Glutamatergic neuron (in vitro differentiated cells): Measurements from ENCODE around the gene FAM171A1. TPM values are rescaled to one million over a fixed set of nuclear protein-coding genes. Genes with fewer than 3 reads are reported as not detected.

Experiments
- DNase-seq: peaks from one replicate; pipeline ENCODE4 v3.0.0; 2022
- H3K27ac Mint-ChIP-seq: one replicate; pipeline ENCODE4 v1.8.0; 2020; ENCODE audit warnings: mild to moderate bottlenecking, mixed read lengths, inconsistent platforms; ENCODE audit not compliant: unreplicated experiment
- H3K27me3 Mint-ChIP-seq: one replicate; pipeline ENCODE4 v1.8.0; 2020; ENCODE audit warnings: mild to moderate bottlenecking, moderate library complexity, mixed read lengths, inconsistent platforms; ENCODE audit not compliant: unreplicated experiment
- H3K36me3 Mint-ChIP-seq: one replicate; pipeline ENCODE4 v1.8.0; 2020; ENCODE audit warnings: mild to moderate bottlenecking, mixed read lengths, inconsistent platforms; ENCODE audit not compliant: unreplicated experiment
- H3K4me1 Mint-ChIP-seq: one replicate; pipeline ENCODE4 v1.8.0; 2020; ENCODE audit warnings: mild to moderate bottlenecking, low read depth, mixed read lengths, inconsistent platforms; ENCODE audit not compliant: unreplicated experiment
- H3K4me3 Mint-ChIP-seq: one replicate; pipeline ENCODE4 v1.8.0; 2020; ENCODE audit warnings: mild to moderate bottlenecking, mixed read lengths, inconsistent platforms; ENCODE audit not compliant: unreplicated experiment
- H3K9me3 Mint-ChIP-seq: one replicate; pipeline ENCODE4 v1.8.0; 2020; ENCODE audit warnings: mild to moderate bottlenecking, moderate library complexity, mixed read lengths, inconsistent platforms; ENCODE audit not compliant: unreplicated experiment
- CTCF ChIP-seq: fragments of 200-600 bp; sonication (generic); IDR thresholded peaks from one replicate; pipeline ENCODE4 v1.5.0; 2021; ENCODE audit not compliant: partially characterized antibody, unreplicated experiment
- total RNA-seq: library from RNA; stranded (reverse); fragmentation: NEBNext Ultra II Directional; extraction: Animal tissue kit (Norgen Biotek cat#: 25700); gene quantifications from one replicate; pipeline ENCODE4 v1.2.1, GENCODE V29; 2021; ENCODE audit not compliant: unreplicated experiment

Gene FAM171A1
- total RNA-seq, 1 donor from 2014 or later: 186 TPM

DNA sequence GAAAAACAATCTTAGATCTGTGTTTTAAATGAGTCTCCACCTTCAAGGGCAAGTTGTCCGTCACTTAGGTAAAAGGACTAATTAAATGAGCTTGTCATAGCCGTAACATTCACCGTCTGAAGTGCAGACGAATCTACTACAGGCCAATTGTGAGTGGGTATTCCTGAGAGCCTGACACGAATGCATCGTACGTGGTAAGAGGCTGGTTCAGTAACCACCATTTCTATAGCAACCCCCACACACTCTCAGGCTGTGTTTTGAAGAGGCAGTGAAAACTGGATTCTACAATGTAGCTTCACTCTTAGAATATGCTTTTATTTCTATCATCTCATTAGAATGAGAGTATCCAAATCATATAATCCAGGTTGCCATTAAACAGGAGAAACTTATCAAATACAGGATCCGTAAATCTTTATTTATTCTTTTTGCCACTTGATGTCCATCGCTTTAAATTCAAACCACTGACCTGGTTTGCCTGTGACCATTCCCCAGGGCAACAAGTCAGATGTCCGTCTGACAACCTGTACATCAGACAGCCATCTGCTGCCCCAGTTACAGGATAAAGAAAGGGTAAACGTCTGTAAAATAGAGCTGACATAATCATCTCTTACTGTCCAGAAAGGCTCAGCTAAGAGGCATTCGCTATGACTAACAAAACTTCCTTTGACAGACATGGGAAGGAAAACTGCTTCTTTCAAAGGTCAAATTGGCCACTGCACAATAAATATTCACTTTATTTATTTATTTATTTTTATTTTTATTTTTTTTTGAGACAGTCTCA lies 132.3 kb downstream of the FAM171A1 start:
- Mint-ChIP-seq H3K4me1 (peaks cover 46% of the 10 kb centered on the region), H3K4me3 (peak overlapping the region; percentile 58), H3K27me3 (peaks cover 7% of the 10 kb centered on the region), H3K36me3 (no peaks in the 10 kb centered on the region), H3K9me3 (peaks cover 6% of the 10 kb centered on the region), H3K27ac (peak overlapping the region; percentile 95)
- TF ChIP-seq CTCF: no peak
- DNase-seq: peak; percentile 63

GRCh38 chr10:15237351-15237750 lies 133.7 kb downstream of the FAM171A1 start:
- no peak for TF ChIP-seq CTCF
- Mint-ChIP-seq H3K27ac (peak overlapping the region; percentile 95), H3K9me3 (peaks cover 6% of the 10 kb centered on the region), H3K27me3 (peaks cover 7% of the 10 kb centered on the region), H3K4me1 (peaks cover 46% of the 10 kb centered on the region), H3K4me3 (peak overlapping the region; percentile 58), H3K36me3 (no peaks in the 10 kb centered on the region)
- DNase-seq: peak; percentile 49

DNA sequence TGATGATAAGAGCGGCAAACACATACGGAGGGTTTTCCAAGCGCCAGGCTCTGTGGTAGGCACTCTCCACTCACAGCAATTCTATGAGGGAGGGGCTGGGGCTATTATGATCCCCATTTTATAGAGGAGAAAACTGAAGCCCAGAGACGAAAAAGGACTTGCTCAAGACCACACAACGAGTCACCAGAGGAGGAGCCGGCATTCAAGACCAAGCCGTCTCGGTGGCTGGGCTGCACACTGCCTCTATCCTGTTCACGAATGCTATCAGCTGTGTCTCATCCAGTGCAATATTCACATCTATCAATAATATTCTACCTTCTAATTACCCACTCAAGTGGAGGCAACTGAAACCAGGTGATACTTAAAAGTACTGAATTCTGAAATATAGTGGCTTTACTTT lies 134.7 kb downstream of the FAM171A1 start:
- Mint-ChIP-seq H3K27ac (peak overlapping the region; percentile 75), H3K36me3 (no peaks in the 10 kb centered on the region), H3K27me3 (peaks cover 7% of the 10 kb centered on the region), H3K4me1 (peaks cover 44% of the 10 kb centered on the region), H3K9me3 (peaks cover 6% of the 10 kb centered on the region), H3K4me3 (no peak overlapping the region)
- no peak for DNase-seq
- TF ChIP-seq CTCF: no peak

GRCh38 chr10:15232279-15232678 lies 138.8 kb downstream of the FAM171A1 start:
- Mint-ChIP-seq H3K27me3 (peaks cover 8% of the 10 kb centered on the region), H3K4me3 (no peak overlapping the region), H3K36me3 (no peaks in the 10 kb centered on the region), H3K4me1 (peaks cover 26% of the 10 kb centered on the region), H3K27ac (peak overlapping the region; percentile 4), H3K9me3 (peaks cover 4% of the 10 kb centered on the region)
- no peak for DNase-seq
- no peak for TF ChIP-seq CTCF

DNA sequence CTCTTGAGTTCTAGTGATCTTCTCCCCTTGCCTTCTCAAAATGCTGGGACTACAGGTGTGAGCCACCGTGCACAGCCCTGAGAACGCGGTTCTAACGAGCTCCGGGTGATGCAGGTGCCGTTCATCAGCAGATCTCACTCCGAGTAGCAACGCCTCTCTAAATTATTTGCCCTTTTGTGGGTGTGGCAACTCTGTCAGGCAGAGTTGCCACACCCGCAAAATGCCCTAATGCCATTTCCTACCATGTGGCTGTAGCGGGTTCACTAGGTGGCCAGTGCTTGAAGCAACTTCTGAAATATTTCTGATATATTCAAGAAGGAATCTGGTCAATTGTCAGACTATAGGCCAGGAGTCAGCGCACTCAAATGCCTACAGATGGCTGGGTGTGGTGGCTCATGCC lies 139.7 kb downstream of the FAM171A1 start:
- Mint-ChIP-seq H3K4me3 (no peak overlapping the region), H3K27ac (no peak overlapping the region), H3K9me3 (peaks cover 5% of the 10 kb centered on the region), H3K27me3 (peaks cover 8% of the 10 kb centered on the region), H3K4me1 (peaks cover 22% of the 10 kb centered on the region), H3K36me3 (peaks cover 4% of the 10 kb centered on the region)
- no peak for DNase-seq
- no peak for TF ChIP-seq CTCF
